Activated CD8-positive, alpha-beta T cell treated with anti-CD3 and anti-CD28 coated beads for 36 hours (primary cell): ENCODE data around the gene ADORA2B. TPM values are rescaled to one million over a fixed set of nuclear protein-coding genes. Genes with fewer than 3 reads are reported as not detected.
"Not testable (repeated sequence)": the region's sequence is repeated elsewhere in the genome, so short reads cannot be mapped to it uniquely, and the experiment has no call there.

Experiments
- ATAC-seq: fragments of 200-7000 bp; cut with Tn5 transposase; one replicate; pipeline ENCODE4 v1.10.0; 2021; ENCODE audit warnings: mild to moderate bottlenecking, moderate library complexity
- CTCF ChIA-PET: fragments of 350-600 bp; sonication (Branson Sonifier 250); formaldehyde crosslinking; loops from one replicate; lab custom pipeline; 2021; ENCODE audit warnings: antibody characterized with exemption; lab: Charles Lee
- POLR2A ChIA-PET: fragments of 350-600 bp; sonication (Branson Sonifier 250); formaldehyde crosslinking; loops from one replicate; lab custom pipeline; 2021; ENCODE audit warnings: antibody characterized with exemption; lab: Charles Lee
- DNase-seq: peaks from one replicate; pipeline ENCODE4 v3.0.0-alpha.2; 2020
- H3K27ac Mint-ChIP-seq: one replicate; pipeline ENCODE4 v1.8.0; 2021; ENCODE audit warnings: mild to moderate bottlenecking, mixed read lengths
- H3K27me3 Mint-ChIP-seq: one replicate; pipeline ENCODE4 v1.8.0; 2021; ENCODE audit warnings: mixed read lengths
- H3K36me3 Mint-ChIP-seq: one replicate; pipeline ENCODE4 v1.8.0; 2021; ENCODE audit warnings: low read depth, mixed read lengths
- H3K4me1 Mint-ChIP-seq: one replicate; pipeline ENCODE4 v1.8.0; 2021; ENCODE audit warnings: low read depth, mixed read lengths
- H3K4me3 Mint-ChIP-seq: one replicate; pipeline ENCODE4 v1.8.0; 2021; ENCODE audit warnings: mild to moderate bottlenecking, moderate library complexity, mixed read lengths
- H3K9me3 Mint-ChIP-seq: one replicate; pipeline ENCODE4 v1.8.0; 2021; ENCODE audit warnings: mixed read lengths
- CTCF ChIP-seq: fragments of 200-600 bp; IDR thresholded peaks from one replicate; pipeline ENCODE4 v1.8.0; 2022; ENCODE audit warnings: antibody characterized with exemption, mild to moderate bottlenecking
- intact Hi-C: fragments of 100-400 bp; cut with micrococcal nuclease; formaldehyde crosslinking; loops from one replicate; pipeline ENCODE4 v1.10.0; 2022
- total RNA-seq, 2 experiments: library from RNA; stranded (reverse); gene quantifications; one replicate each; pipeline ENCODE4 v1.2.3, GENCODE V29; 2021

The ADORA2B gene
- total RNA-seq, 2 experiments from 2014 or later = 4.2 to 5.4 TPM

- POLR2A ChIA-PET = no interaction called here
- no peak for ATAC-seq
- peaks cover 2% of the 10 kb centered on the region for H3K27me3 Mint-ChIP-seq
These were observed 37.6 kb upstream of the ADORA2B start for GRCh38 chr17:15907290-15907689.

DNA sequence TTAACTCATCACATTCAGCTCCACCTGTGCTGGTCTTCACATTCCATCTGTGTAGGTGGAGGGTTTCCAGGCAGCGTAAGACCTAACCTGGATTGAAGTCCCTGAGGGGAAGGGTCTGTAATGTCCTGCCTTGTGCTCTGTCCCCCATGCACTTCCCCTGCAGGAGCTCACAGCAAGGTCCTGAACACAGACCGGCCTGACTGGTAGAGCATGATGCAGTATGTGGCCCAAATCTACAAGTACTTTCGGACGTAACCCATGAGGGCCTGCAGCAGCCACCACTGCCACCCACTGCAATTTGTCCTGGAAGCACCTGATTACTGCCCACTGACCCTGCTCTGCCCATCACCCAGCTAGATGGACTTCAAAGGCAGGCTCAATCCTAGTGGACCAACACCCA, 36.6 kb upstream of the ADORA2B start:
- no peak for ATAC-seq
- ChIA-PET CTCF (no interaction called here), POLR2A (no interaction called here)
- Mint-ChIP-seq H3K36me3 (no peaks in the 10 kb centered on the region), H3K4me3 (no peak overlapping the region), H3K4me1 (no peaks in the 10 kb centered on the region), H3K27ac (no peak overlapping the region), H3K9me3 (no peaks in the 10 kb centered on the region), H3K27me3 (peaks cover 2% of the 10 kb centered on the region)
- no peak for DNase-seq
- TF ChIP-seq CTCF = no peak
- intact Hi-C loops = no loop called here

More at GRCh38 chr17:15907290-15907689, 37.6 kb upstream of the ADORA2B start:
- no peak for TF ChIP-seq CTCF
- DNase-seq = no peak
- no peaks in the 10 kb centered on the region for H3K9me3 Mint-ChIP-seq
- no peak overlapping the region for H3K27ac Mint-ChIP-seq
- intact Hi-C loops = no loop called here
- CTCF ChIA-PET = no interaction called here
- H3K4me3 Mint-ChIP-seq = no peak overlapping the region
- H3K36me3 Mint-ChIP-seq = no peaks in the 10 kb centered on the region
- no peaks in the 10 kb centered on the region for H3K4me1 Mint-ChIP-seq

- no peak for TF ChIP-seq CTCF
- Mint-ChIP-seq H3K27ac (no peak overlapping the region), H3K36me3 (no peaks in the 10 kb centered on the region), H3K4me1 (no peaks in the 10 kb centered on the region), H3K27me3 (peaks cover 2% of the 10 kb centered on the region), H3K4me3 (no peak overlapping the region), H3K9me3 (no peaks in the 10 kb centered on the region)
- ChIA-PET CTCF (interaction anchor here (0.7 kb wide), 1 partner anchor 36 kb away, joined by 3 read pairs; the partner anchor contains the start of gene ADORA2B), POLR2A (no interaction called here)
- ATAC-seq (no peak), DNase-seq (no peak)
- intact Hi-C loops = no loop called here
These were observed 35.4 kb upstream of the ADORA2B start for GRCh38 chr17:15909481-15909991.

DNA sequence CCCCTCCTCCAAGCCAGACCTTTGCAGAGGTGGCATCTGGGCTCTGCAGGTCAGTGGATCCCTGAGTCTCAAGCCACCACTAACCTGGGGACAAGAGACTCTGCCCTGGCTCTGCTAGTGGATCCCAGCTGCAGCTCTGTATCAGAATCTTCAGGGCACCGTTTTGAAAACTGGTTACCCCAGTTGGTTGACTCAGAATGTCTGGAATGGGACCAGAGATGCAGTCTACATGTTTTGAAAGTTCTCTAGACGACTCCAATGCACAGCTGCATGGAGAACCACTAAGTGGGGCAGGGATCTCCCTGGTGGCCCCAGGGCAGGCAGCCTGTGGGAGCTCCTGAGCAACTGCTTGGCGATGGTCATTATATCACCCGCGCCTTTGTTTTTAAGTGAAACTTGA, 34.1 kb upstream of the ADORA2B start:
- DNase-seq (no peak), ATAC-seq (no peak)
- TF ChIP-seq CTCF = no peak
- Mint-ChIP-seq H3K4me1 (no peaks in the 10 kb centered on the region), H3K27ac (no peak overlapping the region), H3K4me3 (no peak overlapping the region), H3K36me3 (no peaks in the 10 kb centered on the region), H3K27me3 (peaks cover 2% of the 10 kb centered on the region), H3K9me3 (no peaks in the 10 kb centered on the region)
- POLR2A ChIA-PET = no interaction called here
- CTCF ChIA-PET = interaction anchor here (1.0 to 1.5 kb wide), 2 partner anchors 16 to 29 kb away, joined by 3 to 4 read pairs; no protein-coding TSS in a partner anchor
- intact Hi-C loops = no loop called here

DNA sequence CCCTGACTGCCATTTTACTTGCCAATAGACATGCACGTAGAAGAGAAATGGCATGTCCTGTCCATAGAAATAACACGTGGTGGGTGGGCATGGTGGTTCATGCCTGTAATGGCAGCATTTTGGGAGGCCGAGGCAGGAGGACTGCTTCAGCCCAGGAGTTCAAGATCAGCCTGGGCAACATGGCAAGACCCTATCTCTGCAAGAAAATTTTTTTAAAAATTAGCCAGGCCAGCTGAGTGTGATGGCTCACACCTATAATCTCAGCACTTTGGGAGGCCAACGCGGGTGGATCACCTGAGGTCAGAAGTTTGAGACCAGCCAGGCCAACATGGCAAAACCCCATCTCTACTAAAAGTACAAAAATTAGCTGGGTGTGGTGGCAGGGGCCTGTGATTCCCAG, 33.2 kb upstream of the ADORA2B start:
- DNase-seq, intact Hi-C loops, H3K4me3 Mint-ChIP-seq, POLR2A ChIA-PET, H3K4me1 Mint-ChIP-seq, H3K9me3 Mint-ChIP-seq, H3K36me3 Mint-ChIP-seq, H3K27me3 Mint-ChIP-seq, H3K27ac Mint-ChIP-seq, ATAC-seq: not testable (repeated sequence)
- CTCF ChIA-PET = interaction anchor here (1.5 kb wide), 1 partner anchor 17 kb away, joined by 4 read pairs; no protein-coding TSS in a partner anchor
